Kidney epithelial cell (primary cell): Measurements from ENCODE around the gene ARHGAP23. TPM values are rescaled to one million over a fixed set of nuclear protein-coding genes. Genes with fewer than 3 reads are reported as not detected.

Experiments used
- DNase-seq: peaks from one replicate; pipeline ENCODE4 v3.0.0-alpha.2; 2010; ENCODE audit warnings: low read depth
- H3K27me3 ChIP-seq: 2 replicates; pipeline ENCODE4 v1.6.0; 2011; ENCODE audit warnings: low read length; ENCODE audit not compliant: control insufficient read depth, insufficient read depth
- H3K36me3 ChIP-seq: 2 replicates; pipeline ENCODE4 v1.5.1; 2011; ENCODE audit warnings: low read length; ENCODE audit not compliant: control insufficient read depth, insufficient read depth
- H3K4me3 ChIP-seq: 2 replicates; pipeline ENCODE4 v1.5.1; 2011; ENCODE audit warnings: low read depth, mild to moderate bottlenecking, control low read depth, low read length
- total RNA-seq: library from RNA; depleted of rRNA; stranded (reverse); fragments of >200 nt; gene quantifications from 2 replicates; pipeline ENCODE4 v1.2.3, GENCODE V29; 2015
- TF ChIP-seq, protein P1 (sequence below): IDR thresholded peaks from 2 replicates; pipeline ENCODE4 v1.5.1; 2011; ENCODE audit warnings: mild to moderate bottlenecking, moderate library complexity, low read length, control low read depth, inconsistent platforms; ENCODE audit not compliant: insufficient read depth, poor library complexity, severe bottlenecking

The ARHGAP23 gene
- total RNA-seq, 1 donor from 2014 or later, result 52.8 TPM

- no peak for DNase-seq
- Histone ChIP-seq H3K36me3 (no peaks in the 10 kb centered on the region), H3K27me3 (peaks cover 43% of the 10 kb centered on the region), H3K4me3 (no peak overlapping the region)
- TF ChIP-seq, protein P1, sequence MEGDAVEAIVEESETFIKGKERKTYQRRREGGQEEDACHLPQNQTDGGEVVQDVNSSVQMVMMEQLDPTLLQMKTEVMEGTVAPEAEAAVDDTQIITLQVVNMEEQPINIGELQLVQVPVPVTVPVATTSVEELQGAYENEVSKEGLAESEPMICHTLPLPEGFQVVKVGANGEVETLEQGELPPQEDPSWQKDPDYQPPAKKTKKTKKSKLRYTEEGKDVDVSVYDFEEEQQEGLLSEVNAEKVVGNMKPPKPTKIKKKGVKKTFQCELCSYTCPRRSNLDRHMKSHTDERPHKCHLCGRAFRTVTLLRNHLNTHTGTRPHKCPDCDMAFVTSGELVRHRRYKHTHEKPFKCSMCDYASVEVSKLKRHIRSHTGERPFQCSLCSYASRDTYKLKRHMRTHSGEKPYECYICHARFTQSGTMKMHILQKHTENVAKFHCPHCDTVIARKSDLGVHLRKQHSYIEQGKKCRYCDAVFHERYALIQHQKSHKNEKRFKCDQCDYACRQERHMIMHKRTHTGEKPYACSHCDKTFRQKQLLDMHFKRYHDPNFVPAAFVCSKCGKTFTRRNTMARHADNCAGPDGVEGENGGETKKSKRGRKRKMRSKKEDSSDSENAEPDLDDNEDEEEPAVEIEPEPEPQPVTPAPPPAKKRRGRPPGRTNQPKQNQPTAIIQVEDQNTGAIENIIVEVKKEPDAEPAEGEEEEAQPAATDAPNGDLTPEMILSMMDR, result no peak
Observed at GRCh38 chr17:38534498-38534885, 106.2 kb downstream of the ARHGAP23 start.

GRCh38 chr17:38535886-38536285 is 107.6 kb downstream of the ARHGAP23 start:
- peaks cover 35% of the 10 kb centered on the region for H3K27me3 ChIP-seq
- no peak overlapping the region for H3K4me3 ChIP-seq
- TF ChIP-seq, protein P1, result no peak
- H3K36me3 ChIP-seq, result no peaks in the 10 kb centered on the region
- no peak for DNase-seq

GRCh38 chr17:38536661-38537060 is 108.4 kb downstream of the ARHGAP23 start:
- H3K27me3 ChIP-seq, result peaks cover 35% of the 10 kb centered on the region
- TF ChIP-seq, protein P1, result no peak
- H3K4me3 ChIP-seq, result no peak overlapping the region
- H3K36me3 ChIP-seq, result no peaks in the 10 kb centered on the region
- no peak for DNase-seq

DNA sequence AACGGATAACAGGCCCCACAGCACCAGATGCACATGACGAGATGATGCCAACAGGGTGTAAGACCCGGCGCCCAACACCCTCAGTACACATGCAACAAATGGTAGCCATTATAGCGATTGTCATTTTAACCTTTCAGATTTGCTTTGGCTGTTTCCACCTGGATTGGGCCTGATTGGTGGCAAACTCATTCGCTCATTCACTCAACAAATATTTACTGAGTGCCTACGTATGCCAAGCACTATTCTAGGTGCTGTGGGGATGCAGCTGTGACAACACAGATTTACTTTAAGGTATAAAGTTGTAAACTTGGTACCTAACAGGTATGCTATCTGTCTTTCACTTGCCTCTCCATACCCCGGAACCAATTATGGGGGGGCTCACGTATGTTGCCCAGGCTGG is 110.6 kb downstream of the ARHGAP23 start:
- H3K4me3 ChIP-seq, result no peak overlapping the region
- no peak for DNase-seq
- no peaks in the 10 kb centered on the region for H3K36me3 ChIP-seq
- peaks cover 31% of the 10 kb centered on the region for H3K27me3 ChIP-seq
- TF ChIP-seq, protein P1, result no peak

DNA sequence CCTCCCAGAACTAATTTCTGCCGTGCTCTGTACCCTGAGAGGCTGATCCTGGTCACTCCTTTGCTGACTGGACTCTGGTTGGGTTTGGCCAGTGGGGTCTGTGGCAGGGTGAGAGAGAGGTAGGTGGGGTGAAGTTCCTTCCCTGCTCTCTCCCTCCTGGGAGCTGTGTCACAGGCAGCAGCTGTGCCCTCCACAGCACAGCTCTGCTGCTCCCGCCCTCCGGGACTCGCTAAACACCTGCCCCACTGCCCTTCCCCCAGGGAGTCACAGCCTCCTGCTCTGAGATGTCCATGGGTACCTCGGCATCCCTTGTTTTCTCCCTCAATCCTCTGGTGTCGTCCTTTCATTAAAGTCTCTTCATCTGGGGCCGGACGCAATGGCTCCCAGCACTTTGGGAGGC is 111.1 kb downstream of the ARHGAP23 start:
- Histone ChIP-seq H3K27me3 (peaks cover 26% of the 10 kb centered on the region), H3K4me3 (no peak overlapping the region), H3K36me3 (no peaks in the 10 kb centered on the region)
- DNase-seq, result no peak
- TF ChIP-seq, protein P1, result no peak

DNA sequence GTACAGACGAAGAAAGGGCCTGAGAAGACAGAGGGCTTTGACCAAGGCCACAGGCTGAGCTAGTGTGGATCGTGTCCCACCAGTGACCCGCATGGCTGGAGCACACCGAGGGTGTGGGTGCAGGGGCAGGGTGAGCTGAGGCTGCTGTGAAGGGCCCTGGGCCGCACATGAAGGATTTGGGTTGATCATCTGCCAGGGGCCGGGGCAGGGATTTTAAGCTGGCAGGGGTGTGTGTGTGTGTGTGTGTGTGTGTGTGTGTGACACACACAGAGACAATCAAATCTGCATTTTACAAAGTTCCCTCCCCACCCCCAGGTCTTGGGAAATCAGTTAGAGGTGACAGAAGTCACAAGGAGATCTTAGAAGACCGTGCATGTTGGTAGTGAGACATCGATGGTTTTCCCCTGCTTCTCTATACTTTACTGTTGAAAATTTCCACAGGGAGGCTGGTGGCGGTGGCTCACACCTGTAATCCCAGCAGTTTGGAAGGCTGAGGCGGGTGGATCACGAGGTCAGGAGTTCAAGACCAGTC is 112.3 kb downstream of the ARHGAP23 start:
- Histone ChIP-seq H3K36me3 (no peaks in the 10 kb centered on the region), H3K4me3 (no peak overlapping the region), H3K27me3 (peaks cover 30% of the 10 kb centered on the region)
- TF ChIP-seq, protein P1, result no peak
- no peak for DNase-seq
